ENCODE data around the gene PUSL1.
"Not testable (repeated sequence)": the region's sequence is repeated elsewhere in the genome, so short reads cannot be mapped to it uniquely, and the experiment has no call there.

The PUSL1 gene

GRCh38 chr1:1310476-1311053 lies 2.2 kb downstream of the PUSL1 start:
- no peak for DNase-seq (ENCODE audit: low read depth)

- no peak for DNase-seq (ENCODE audit: low read depth)
Observed at GRCh38 chr1:1311107-1312104, 3.0 kb downstream of the PUSL1 start.

DNA sequence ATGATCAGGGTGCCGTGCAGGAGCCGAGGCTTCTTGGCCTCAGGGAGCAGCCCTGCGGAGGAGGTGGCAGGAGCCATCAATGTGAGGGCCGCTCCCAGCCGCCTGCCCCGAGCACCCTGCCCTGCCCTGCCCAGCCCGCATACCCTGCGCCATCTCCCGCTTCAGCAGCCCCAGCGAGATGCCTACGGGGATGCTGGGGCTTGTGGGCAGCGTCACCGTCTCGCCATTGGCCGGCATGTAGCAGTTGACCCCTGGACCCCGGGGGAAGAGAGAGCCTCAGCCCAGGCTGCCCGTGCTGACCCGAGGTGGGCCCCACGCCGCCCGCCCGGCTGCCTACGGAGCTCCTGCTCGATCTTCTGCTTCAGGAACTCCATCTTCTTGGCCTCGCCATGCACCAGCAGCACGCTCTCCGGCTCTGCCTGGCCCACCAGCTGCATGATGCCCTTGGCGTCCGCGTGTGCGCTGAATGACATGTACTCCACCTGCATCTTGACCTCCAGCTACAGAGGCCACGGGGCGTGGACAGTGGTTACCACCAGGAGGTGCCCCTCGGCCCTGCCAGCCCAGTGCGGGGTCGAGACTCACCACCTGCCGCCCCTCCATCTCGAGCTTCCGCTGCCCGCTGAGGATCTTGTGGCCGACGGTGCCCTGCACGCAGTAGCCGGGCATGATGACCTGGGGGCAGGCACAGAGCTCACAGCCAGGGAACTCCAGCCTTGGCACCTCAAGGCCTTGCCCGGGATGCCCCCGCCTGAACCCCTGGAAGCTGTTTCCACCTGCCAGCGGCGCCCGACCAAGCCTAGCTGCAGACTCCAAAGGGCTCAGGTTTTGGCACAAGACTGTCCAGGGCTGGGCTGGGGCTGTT lies 4.3 kb downstream of the PUSL1 start:
- DNase-seq (ENCODE audit: low read depth), result no peak

DNA sequence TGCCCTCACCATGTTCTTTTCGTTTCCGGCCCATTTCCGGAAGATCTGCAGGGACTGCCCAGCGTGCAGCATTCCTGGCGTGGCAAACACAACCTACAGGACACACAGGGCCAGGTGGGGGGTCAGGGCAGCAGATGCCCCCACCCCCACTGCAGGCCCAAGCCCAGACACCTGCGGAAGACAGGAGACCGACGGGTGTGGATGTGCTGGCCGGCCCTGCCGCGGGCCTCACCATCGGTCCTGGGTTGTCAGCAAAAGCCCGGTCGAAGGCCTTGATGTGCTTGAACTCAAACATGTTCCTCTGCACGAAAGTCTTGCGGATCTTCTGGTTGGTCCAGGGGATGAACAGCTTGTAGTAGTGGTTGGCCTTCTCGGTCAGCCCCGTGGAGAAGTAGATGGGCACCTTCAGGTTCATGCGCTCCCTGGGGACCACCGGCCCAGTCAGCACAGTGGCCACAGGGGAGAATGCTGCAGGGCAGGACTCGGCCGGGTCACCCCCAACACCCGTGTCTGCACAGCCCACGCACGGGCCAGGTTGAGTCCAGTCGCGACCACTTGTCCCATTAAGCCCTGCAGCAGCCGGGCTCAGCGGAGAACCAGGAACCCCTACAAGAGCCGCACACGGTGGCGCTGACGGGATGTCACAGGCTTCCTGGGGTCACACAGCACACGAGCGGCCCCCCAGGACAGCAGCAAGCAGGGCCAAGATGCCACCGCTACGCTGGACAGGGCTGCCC lies 5.3 kb downstream of the PUSL1 start:
- no peak for DNase-seq (ENCODE audit: low read depth)

- no peak for DNase-seq (ENCODE audit: low read depth)
Observed at GRCh38 chr1:1314237-1314586, 5.8 kb downstream of the PUSL1 start.

GRCh38 chr1:1314678-1315335 lies 6.4 kb downstream of the PUSL1 start:
- no peak for DNase-seq (ENCODE audit: low read depth)

- no peak for DNase-seq (ENCODE audit: low read depth)
Observed at GRCh38 chr1:1315435-1315954, 7.1 kb downstream of the PUSL1 start.

DNA sequence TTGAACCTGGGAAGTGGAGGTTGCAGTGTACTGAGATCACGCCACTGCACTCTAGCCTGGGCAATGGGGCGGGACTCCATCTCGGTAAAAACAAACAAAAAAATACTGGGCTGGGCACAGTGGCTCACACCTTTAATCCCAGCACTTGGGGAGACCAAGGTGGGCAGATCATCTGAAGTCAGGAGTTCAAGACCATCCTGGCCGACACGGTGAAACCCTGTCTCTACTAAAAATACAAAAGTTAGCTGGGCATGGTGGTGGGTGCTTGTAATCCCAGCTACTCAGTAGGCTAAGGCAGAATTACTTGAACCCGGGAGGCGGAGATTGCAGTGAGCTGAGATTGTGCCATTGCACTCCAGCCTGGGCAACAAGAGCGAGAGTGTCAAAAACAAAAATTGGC lies 7.8 kb downstream of the PUSL1 start:
- DNase-seq (ENCODE audit: low read depth), result not testable (repeated sequence)

GRCh38 chr1:1317420-1317819 lies 9.0 kb downstream of the PUSL1 start:
- no peak for DNase-seq (ENCODE audit: low read depth)

DNA sequence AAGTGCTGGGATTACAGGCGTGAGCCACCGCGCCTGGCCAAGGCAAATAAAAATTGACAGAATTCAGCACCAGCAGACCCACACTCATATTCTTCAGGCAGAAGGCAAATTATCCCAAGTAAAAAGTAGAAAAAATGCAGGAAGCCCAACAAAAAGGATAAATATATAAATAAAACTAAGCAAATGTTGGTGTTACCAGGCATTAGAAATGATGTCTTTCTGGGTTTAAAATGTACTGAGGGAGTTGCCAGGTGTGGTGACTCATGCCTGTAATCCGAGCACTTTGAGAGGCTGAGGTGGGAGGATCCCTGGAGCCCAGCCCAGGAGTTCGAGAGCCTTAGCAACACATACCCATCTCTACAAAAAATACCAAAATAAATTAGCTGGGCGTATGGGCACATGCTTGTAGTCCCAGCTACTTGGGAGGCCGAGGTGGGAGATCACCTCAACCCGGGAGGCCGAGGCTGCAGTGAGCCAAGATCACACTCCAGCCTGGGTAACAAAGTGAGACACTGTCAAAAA lies 9.8 kb downstream of the PUSL1 start:
- DNase-seq (ENCODE audit: low read depth), result no peak

- DNase-seq (ENCODE audit: low read depth), result no peak
Observed at GRCh38 chr1:1318777-1319645, 10.6 kb downstream of the PUSL1 start.

- no peak for DNase-seq (ENCODE audit: low read depth)
Observed at GRCh38 chr1:1319646-1319941, 11.2 kb downstream of the PUSL1 start.

- no peak for DNase-seq (ENCODE audit: low read depth)
Observed at GRCh38 chr1:1320666-1321448, 12.5 kb downstream of the PUSL1 start.

GRCh38 chr1:1321477-1321876 lies 13.1 kb downstream of the PUSL1 start:
- no peak for DNase-seq (ENCODE audit: low read depth)

DNA sequence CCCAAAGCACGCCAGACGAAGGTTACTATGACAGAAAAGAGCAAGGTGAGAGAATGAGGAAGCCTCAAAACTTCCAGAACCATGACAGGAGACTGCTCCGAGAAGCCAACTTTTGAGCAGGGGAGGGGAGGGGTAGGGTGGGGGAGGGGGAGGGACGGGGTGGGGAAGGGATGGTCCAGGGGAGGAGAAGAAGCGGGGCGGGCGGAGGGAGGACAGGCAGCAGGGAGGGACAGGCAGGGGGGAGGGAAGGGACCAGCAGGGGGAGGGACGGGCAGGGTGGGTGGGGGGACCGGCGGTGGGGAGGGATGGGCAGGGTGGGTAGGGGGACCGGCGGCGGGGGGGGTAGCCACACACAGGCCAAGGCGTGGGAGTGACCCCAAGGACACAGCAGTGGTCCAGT lies 14.0 kb downstream of the PUSL1 start:
- DNase-seq (ENCODE audit: low read depth), result no peak

DNA sequence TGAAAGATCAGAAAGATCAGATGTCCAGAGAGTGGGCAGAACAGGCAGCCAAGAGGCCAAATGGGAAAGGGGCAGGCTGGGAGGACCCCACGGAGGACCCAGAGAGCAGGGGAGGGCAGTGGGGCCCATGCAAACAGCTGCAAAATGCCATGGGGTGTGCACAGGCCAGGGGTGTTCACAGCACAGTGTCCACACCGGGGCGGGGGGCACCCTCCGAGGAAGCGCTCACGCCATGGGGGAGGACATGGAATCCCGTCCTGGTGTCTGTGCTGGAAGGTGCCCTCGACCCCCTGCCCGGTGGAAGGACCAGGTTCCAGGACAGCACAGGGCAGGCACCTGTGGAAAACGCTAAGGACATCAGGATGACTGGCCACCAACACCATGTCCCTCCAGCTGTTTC lies 14.6 kb downstream of the PUSL1 start:
- no peak for DNase-seq (ENCODE audit: low read depth)

GRCh38 chr1:1324084-1324523 lies 15.7 kb downstream of the PUSL1 start:
- DNase-seq (ENCODE audit: low read depth), result no peak

GRCh38 chr1:1324524-1325287 lies 16.3 kb downstream of the PUSL1 start, which contains the start of the genes CPTP and INTS11:
Gene CPTP (plus strand): TSS chr1:1324802. CDS start chr1:1326911, 2,109 bp downstream.
Gene INTS11 (minus strand): TSS chr1:1324660. CDS start chr1:1324608, 52 bp downstream.
- DNase-seq (ENCODE audit: low read depth), result peak; percentile 93
